Aorta (tissue), 5 donors: ENCODE data around the gene BANK1. TPM values are rescaled to one million over a fixed set of nuclear protein-coding genes. Genes with fewer than 3 reads are reported as not detected.

Source experiments
- ATAC-seq: fragments of 200-7000 bp; cut with Tn5 transposase; one replicate; pipeline ENCODE4 v1.9.1; 2022; ENCODE audit warnings: moderate library complexity; ENCODE audit not compliant: low FRiP score
- DNase-seq, 2 donors: peaks; one replicate each; pipeline ENCODE4 v3.0.0-alpha.2; 2020
- H3K27ac ChIP-seq, 2 donors: one replicate each; pipeline ENCODE4 v1.5.1; 2013; ENCODE audit warnings: low read length in 2 of 2, mild to moderate bottlenecking in 2 of 2, moderate library complexity in 2 of 2, control low read depth in 1 of 2, inconsistent platforms in 1 of 2, low read depth in 1 of 2
- H3K27me3 ChIP-seq, 2 donors: one replicate each; pipeline ENCODE4 v1.6.1; 2013; ENCODE audit warnings: control low read depth in 1 of 2, low read length in 1 of 2, mild to moderate bottlenecking in 1 of 2, moderate library complexity in 1 of 2; ENCODE audit not compliant: insufficient read depth in 2 of 2, control insufficient read depth in 1 of 2
- H3K36me3 ChIP-seq, 2 donors: one replicate each; pipeline ENCODE4 v1.6.1; 2013; ENCODE audit warnings: control low read depth in 1 of 2, low read length in 1 of 2, mild to moderate bottlenecking in 1 of 2; ENCODE audit not compliant: insufficient read depth in 2 of 2, control insufficient read depth in 1 of 2
- H3K4me1 ChIP-seq, 2 donors: one replicate each; pipeline ENCODE4 v1.6.1; 2013; ENCODE audit warnings: low read length in 2 of 2, control low read depth in 1 of 2, mild to moderate bottlenecking in 1 of 2, moderate library complexity in 1 of 2; ENCODE audit not compliant: insufficient read depth in 2 of 2, control insufficient read depth in 1 of 2
- H3K4me3 ChIP-seq, 2 donors: one replicate each; pipeline ENCODE4 v1.5.1; 2013; ENCODE audit warnings: low read length in 2 of 2, control low read depth in 1 of 2, mild to moderate bottlenecking in 1 of 2
- H3K9me3 ChIP-seq: one replicate; pipeline ENCODE4 v1.6.1; 2013; ENCODE audit warnings: mild to moderate bottlenecking, low read length; ENCODE audit not compliant: control insufficient read depth
- WGBS, 2 donors: extraction: QIAGEN DNeasy Blood & Tissue Kit; methylation state at CpG; one replicate each; pipeline ENCODE4 v1.1.7; 2013; 5-methylcytosine and 5-hydroxymethylcytosine counted together
- intact Hi-C, 2 donors: fragments of 100-400 bp; cut with DNase I; formaldehyde crosslinking; loops; one replicate each; pipeline versions ENCODE4 v1.14.2 to v1.15.0; 2022
- polyA plus RNA-seq, 2 donors: library from polyadenylated mRNA; stranded (reverse); fragments of 200-250 nt; gene quantifications; one replicate each; pipeline ENCODE4 v1.2.3, GENCODE V29; 2013
- total RNA-seq, 2 donors: library from RNA; stranded (reverse); fragmentation: NEBNext Ultra II Directional; extraction: Animal tissue kit (Norgen Biotek cat#: 25700); gene quantifications; one replicate each; pipeline ENCODE4 v1.2.1, GENCODE V29; 2021
- donor health status: healthy with polysubstance abuse.
- donor health status: Bipolar disorder and iron deficiency.
- donor health status: DM: no; HTN: no; CAD: no.
- donor health status: DM: no; HTN: no; CAD: no.
- donor health status: DM: yes; HTN: yes; CAD: no.

BANK1 gene
- total and polyA plus RNA-seq, 4 donors, result 0.05 to 1.8 (median 1.2) TPM

DNA sequence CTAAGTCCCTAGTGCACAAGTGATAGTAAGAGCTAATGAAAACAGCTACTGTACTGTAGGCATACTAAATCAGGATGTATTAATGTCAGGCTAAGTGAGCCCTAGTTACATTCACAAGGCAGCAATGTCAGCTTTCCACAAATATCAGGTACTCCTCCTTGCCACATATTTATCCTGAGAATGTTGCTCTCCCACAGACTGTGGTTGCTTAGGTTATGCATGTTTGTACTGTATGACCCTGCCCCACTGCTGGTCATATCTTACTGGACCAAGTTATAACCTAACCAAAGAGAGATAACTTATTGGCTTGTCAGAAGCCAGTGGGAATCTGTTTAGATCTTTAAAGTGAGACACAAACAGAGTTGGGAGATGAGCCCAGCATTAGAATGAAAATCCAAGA, 313.7 kb downstream of the BANK1 start:
- ATAC-seq (no peak), DNase-seq (no peak)
- Histone ChIP-seq H3K27ac (no peak overlapping the region), H3K27me3 (no peaks in the 10 kb centered on the region), H3K9me3 (peaks cover 7% of the 10 kb centered on the region), H3K36me3 (no peaks in the 10 kb centered on the region), H3K4me3 (no peak overlapping the region), H3K4me1 (no peaks in the 10 kb centered on the region)
- intact Hi-C loops, result no loop called here

DNA sequence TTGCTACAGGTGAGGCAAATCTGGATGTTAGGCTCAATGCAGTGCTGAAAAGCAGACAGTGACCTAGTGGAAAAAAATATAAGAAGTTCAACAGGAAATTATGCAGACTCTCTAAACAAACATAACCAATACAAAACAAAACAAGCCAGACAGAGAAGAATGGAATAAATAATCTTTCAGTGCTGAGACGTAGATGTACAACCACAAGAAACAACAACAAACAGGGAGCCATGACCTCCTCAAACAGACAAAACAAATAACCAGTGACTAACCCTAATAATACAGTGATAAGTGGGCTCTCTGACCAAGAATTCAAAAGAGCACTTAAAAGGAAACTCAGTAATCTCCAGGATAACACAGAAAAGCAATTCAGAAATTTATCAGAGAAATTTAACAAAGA, 315.5 kb downstream of the BANK1 start:
- 50 to 64% methylated on average over 1 of the region's 1 CpG for WGBS, 2 donors
- Histone ChIP-seq H3K9me3 (peaks cover 7% of the 10 kb centered on the region), H3K27ac (no peak overlapping the region), H3K27me3 (no peaks in the 10 kb centered on the region), H3K4me1 (no peaks in the 10 kb centered on the region), H3K36me3 (no peaks in the 10 kb centered on the region), H3K4me3 (no peak overlapping the region)
- no peak for DNase-seq
- intact Hi-C loops, result no loop called here
- no peak for ATAC-seq

DNA sequence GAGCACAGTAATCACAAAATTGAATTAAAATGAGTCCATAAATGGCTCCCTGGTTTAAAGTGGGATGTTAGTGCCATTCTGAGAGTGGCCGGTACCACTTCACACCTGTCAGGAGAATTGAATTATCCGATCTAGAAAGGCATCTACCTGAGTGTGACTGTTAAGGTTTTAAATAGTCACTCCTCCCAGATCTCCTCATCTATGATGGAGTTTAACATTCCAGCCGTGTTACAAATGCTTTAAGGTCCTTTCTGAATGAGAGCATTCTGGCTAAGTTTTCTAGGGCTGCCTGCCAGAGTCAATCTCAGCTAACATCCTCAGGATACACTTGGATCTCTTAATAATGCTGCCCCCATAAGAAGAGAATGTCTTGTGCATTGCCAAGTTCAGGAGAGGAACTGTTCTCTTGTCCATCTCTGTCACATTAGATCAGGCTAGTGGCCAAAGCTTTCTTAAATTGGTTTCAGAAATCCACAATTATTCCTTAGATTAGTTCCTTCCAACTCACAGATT, 323.6 kb downstream of the BANK1 start:
- no peak overlapping the region for H3K4me3 ChIP-seq
- H3K4me1 ChIP-seq, result no peaks in the 10 kb centered on the region
- no peaks in the 10 kb centered on the region for H3K36me3 ChIP-seq
- intact Hi-C loops, result no loop called here
- WGBS, 2 donors, result 37 to 41% methylated on average over 3 of the region's 3 CpGs
- DNase-seq (no peak), ATAC-seq (no peak)
- no peaks in the 10 kb centered on the region for H3K27me3 ChIP-seq
- no peak overlapping the region for H3K27ac ChIP-seq
- H3K9me3 ChIP-seq, result no peaks in the 10 kb centered on the region

DNA sequence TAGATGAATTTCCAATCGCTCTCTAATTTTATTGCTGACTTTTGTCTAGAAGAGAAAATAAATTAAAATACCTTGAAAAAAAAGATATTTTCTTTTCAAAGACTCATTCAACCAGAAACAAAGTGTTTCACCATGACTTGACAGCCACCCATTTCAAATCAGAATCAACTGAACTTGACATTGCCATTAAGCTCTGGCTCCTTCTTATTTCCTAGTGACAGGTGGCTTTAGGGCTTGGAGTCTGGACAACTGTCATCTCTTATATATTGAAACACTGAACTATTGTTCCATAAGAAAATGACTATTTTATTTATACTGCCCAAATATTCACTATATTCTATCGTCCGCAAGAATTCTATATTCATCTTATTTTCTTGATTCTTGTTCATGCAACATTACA, 325.6 kb downstream of the BANK1 start:
- ATAC-seq (no peak), DNase-seq (no peak)
- Histone ChIP-seq H3K27ac (no peak overlapping the region), H3K4me3 (no peak overlapping the region), H3K36me3 (no peaks in the 10 kb centered on the region), H3K27me3 (no peaks in the 10 kb centered on the region), H3K4me1 (no peaks in the 10 kb centered on the region), H3K9me3 (no peaks in the 10 kb centered on the region)
- intact Hi-C loops, result no loop called here
- 90 to 91% methylated on average over 3 of the region's 3 CpGs for WGBS, 2 donors

DNA sequence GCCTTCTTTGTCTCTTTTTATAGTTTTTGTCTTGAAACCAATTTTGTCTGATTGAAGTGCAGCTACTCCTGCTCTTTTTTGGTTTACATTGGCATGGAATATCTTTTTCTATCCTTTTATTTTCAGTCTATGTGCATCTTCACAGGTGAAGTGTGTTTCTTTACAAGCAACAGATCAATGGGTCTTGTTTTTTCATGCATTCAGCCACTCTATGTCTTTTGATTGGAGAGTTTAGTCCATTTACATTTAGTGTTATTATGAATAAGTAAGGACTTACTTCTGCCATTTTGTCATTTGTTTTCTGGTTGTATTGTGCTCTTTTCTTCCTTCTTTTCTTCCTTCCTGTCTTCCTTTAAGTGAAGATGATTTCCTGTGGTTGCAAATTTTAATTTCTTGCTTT, 330.3 kb downstream of the BANK1 start:
- no peaks in the 10 kb centered on the region for H3K4me1 ChIP-seq
- H3K4me3 ChIP-seq, result no peak overlapping the region
- DNase-seq (no peak), ATAC-seq (no peak)
- no peaks in the 10 kb centered on the region for H3K9me3 ChIP-seq
- no peak overlapping the region for H3K27ac ChIP-seq
- intact Hi-C loops, result no loop called here
- no peaks in the 10 kb centered on the region for H3K36me3 ChIP-seq
- H3K27me3 ChIP-seq, result no peaks in the 10 kb centered on the region
